Stimulated activated effector memory CD8-positive, alpha-beta T cell treated with anti-CD3 and anti-CD28 coated beads, Interleukin-12 subunit alpha, Interleukin-12 subunit beta, amount 100 ng/mL, for 72 hours (primary cell): ENCODE data around the gene FN1.
"Not testable (repeated sequence)": the region's sequence is repeated elsewhere in the genome, so short reads cannot be mapped to it uniquely, and the experiment has no call there.

Source experiments
- ATAC-seq: fragments of 150-1000 bp; cut with Tn5 transposase; 2 replicates; pipeline ENCODE4 v1.10.0; 2021
- DNase-seq, 2 donors: peaks; one replicate each; pipeline ENCODE4 v3.0.0; 2021 to 2022; ENCODE audit warnings: low spot score in 2 of 2
- H3K27ac Mint-ChIP-seq: one replicate; pipeline ENCODE4 v1.8.0; 2022; ENCODE audit warnings: mild to moderate bottlenecking, mixed read lengths
- H3K36me3 Mint-ChIP-seq: one replicate; pipeline ENCODE4 v1.8.0; 2022; ENCODE audit warnings: mild to moderate bottlenecking, mixed read lengths
- H3K4me1 Mint-ChIP-seq: one replicate; pipeline ENCODE4 v1.8.0; 2022; ENCODE audit warnings: mixed read lengths
- H3K4me3 Mint-ChIP-seq: one replicate; pipeline ENCODE4 v1.8.0; 2022; ENCODE audit warnings: mild to moderate bottlenecking, mixed read lengths
- H3K9me3 Mint-ChIP-seq: one replicate; pipeline ENCODE4 v1.8.0; 2022; ENCODE audit warnings: mixed read lengths

FN1 gene

DNA sequence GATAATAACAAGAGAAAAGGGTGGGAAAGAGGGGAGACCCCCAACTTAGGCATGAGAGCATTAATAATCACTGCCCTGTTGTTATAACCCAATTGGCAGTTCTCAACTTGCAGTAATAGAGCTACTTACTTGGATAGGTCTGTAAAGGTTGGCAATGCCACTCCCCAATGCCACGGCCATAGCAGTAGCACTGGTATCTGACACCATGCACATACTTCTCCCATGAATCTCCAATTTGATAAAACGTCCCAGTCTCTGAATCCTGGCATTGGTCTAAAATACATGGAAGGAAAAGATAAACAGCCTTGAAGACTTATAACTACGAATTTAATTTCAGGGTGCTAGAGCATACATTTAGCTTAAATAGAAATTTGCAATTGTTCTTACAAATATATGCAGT lies 16.8 kb downstream of the FN1 start:
- no peaks in the 10 kb centered on the region for H3K9me3 Mint-ChIP-seq
- DNase-seq (no peak), ATAC-seq (no peak)
- no peaks in the 10 kb centered on the region for H3K4me1 Mint-ChIP-seq
- H3K36me3 Mint-ChIP-seq, result no peaks in the 10 kb centered on the region
- no peak overlapping the region for H3K4me3 Mint-ChIP-seq
- no peak overlapping the region for H3K27ac Mint-ChIP-seq

DNA sequence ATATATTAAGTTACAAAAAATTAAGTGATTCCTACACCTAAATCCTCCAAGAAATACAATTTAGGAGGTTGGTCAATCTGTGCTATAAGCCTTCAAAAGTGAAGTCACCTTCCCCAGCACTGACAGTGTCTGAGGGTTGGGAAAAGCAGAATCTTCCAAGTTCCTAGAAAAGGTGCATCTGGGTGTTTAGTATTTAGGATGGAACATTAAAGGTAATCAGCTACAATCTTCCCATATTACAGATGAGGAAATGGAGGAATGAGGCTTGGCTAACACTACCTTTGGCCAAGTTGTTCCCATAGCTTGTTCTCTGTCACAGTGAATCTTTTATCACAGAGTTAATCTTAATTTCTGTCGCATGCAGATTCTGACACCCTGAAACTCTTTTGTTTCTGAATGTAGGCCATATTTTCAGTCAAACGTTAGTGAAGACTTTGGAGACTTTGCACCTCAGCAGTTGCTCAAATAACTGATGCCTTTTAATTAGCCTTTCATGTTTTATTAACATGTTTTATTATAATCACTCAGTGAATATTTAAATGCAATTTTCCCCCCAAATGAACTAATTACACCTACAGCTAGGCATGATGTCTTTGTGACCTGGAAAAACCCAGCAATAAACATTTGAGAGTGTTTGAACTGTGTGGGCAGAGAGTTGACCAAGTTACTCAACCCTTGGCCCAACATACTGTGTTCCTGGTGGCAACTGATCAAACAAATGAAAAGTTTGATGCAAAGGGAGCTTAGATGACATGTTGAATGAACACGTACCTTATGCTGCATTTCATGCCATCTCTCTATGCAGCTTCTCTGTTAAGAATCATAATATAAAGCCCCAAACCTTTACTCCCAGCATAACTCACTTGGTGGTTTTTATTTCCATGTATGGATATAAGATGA lies 17.6 kb downstream of the FN1 start:
- H3K4me1 Mint-ChIP-seq, result no peaks in the 10 kb centered on the region
- DNase-seq, result no peak
- no peak for ATAC-seq
- no peak overlapping the region for H3K4me3 Mint-ChIP-seq
- H3K9me3 Mint-ChIP-seq, result no peaks in the 10 kb centered on the region
- H3K27ac Mint-ChIP-seq, result no peak overlapping the region
- no peaks in the 10 kb centered on the region for H3K36me3 Mint-ChIP-seq

DNA sequence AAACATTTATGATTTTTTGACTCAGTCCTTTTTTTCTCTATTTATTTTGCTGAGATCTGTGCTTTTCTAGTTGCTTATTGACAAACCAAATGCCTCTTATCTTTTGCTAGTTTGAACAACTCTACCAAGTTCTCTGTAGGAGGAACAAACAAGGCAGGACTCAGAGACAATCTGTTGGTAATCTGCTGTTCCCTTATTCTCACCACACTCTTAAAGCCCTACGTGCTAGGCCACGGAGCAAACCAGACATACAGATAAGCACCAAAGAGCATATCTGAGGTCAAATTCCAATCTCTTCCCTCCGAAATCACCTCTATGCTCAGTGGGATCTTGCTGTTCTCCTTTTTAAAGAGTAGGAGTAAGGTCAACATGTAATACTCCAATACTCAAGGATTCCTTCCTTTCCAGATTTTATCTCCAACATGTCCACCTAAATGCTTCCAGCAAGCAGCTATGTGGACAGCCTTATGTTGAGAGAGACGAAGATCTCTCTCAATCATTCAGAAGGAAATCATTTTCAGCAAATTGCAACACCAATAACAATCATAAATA lies 18.4 kb downstream of the FN1 start:
- DNase-seq (no peak), ATAC-seq (no peak)
- H3K36me3 Mint-ChIP-seq, result no peaks in the 10 kb centered on the region
- no peak overlapping the region for H3K27ac Mint-ChIP-seq
- no peaks in the 10 kb centered on the region for H3K9me3 Mint-ChIP-seq
- H3K4me1 Mint-ChIP-seq, result no peaks in the 10 kb centered on the region
- no peak overlapping the region for H3K4me3 Mint-ChIP-seq

DNA sequence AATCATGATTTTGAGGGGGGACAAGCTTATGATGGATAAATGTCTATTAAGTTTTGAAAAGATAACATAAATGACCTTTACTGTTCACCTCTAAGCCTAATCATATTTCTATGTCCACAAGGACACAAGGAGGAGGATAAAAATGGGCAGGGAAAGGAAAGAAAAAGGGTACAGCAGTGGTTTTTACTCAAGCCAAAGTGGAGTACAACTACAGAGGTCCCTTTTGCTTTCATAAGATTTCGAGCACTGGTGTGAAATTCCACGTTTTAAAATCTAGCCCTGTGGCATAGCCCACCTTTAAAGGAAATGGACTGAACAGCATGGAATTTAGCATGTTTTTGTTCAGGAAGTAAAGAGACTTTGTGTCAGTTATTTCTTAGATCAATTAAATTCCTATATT lies 19.2 kb downstream of the FN1 start:
- Mint-ChIP-seq H3K4me1 (no peaks in the 10 kb centered on the region), H3K27ac (no peak overlapping the region), H3K9me3 (no peaks in the 10 kb centered on the region), H3K36me3 (no peaks in the 10 kb centered on the region), H3K4me3 (no peak overlapping the region)
- DNase-seq, result no peak
- no peak for ATAC-seq

DNA sequence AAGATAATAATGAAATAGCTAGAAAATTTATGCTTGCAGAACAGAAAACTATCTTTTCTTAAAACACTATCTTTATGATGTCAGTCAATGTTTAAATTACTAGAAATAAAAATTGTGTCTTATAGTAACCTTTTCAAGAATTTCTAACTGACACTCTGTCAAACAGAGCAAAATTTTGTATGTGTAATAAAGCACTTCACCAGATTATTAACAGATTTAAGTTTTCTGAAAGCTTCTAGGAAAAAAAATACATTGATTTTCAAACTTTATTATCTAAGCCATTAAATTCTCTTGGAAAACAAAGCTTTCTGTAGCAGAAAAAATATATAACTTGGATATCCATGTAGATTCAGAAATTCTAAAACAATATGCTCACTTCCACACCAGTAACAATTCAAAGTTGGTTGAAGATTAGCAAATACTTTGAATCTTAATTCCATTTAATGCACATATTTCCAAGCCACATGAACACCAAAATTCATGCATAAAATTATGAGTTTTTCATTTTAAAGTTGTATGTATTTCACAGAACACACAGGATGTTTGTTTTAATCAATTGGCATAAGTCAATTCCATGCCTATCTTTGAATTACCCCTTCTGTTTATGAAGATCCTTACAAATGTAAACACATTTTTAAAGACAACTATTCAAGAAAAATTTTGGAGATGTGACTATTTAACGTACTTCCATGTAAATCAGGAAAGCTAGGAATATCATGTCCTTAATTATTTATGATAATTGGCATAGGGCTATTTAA lies 19.9 kb downstream of the FN1 start:
- Mint-ChIP-seq H3K9me3 (no peaks in the 10 kb centered on the region), H3K27ac (no peak overlapping the region), H3K4me1 (peaks cover under 1% of the 10 kb centered on the region), H3K36me3 (no peaks in the 10 kb centered on the region), H3K4me3 (no peak overlapping the region)
- no peak for ATAC-seq
- DNase-seq, result no peak

DNA sequence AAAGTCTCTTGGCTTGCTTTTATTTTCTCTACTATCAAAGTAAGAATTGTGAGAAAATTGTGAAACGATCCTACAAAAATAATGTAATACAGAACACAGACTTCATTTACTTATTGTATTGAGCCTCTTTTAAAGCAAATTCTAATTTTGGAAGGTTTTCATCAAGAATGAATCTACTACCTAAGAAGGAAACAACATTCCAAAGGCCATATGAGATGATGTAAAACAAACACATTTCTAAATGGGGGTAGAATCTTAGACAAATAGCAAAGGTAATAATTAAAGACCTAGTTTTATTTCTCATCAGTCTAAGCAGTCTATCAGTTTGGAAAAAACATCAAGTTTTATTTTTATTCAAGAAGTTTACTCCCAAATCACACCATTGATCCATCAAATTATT lies 20.6 kb downstream of the FN1 start:
- Mint-ChIP-seq H3K27ac (no peak overlapping the region), H3K36me3 (no peaks in the 10 kb centered on the region), H3K4me1 (peaks cover 6% of the 10 kb centered on the region), H3K4me3 (no peak overlapping the region), H3K9me3 (no peaks in the 10 kb centered on the region)
- ATAC-seq (no peak), DNase-seq (no peak)

DNA sequence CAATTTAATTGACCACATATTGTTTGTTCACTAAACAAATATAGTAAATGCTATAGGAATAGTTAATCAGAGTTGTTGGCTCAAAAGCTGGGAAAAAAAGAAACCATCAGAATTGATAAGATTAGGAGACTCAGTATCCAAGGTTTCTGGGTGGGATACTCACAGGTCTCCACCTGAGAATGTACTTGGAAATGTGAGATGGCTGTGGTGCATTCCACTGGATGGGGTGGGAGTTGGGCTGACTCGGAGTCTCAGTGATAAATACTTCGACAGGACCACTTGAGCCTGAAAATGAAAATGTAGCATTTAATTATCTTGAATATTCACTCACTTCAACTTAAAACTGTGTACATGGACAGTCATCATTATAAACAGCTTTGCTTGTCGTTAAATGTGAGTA lies 21.2 kb downstream of the FN1 start:
- no peaks in the 10 kb centered on the region for H3K36me3 Mint-ChIP-seq
- H3K4me3 Mint-ChIP-seq, result no peak overlapping the region
- H3K27ac Mint-ChIP-seq, result no peak overlapping the region
- no peak for ATAC-seq
- peaks cover 6% of the 10 kb centered on the region for H3K4me1 Mint-ChIP-seq
- no peaks in the 10 kb centered on the region for H3K9me3 Mint-ChIP-seq
- no peak for DNase-seq

DNA sequence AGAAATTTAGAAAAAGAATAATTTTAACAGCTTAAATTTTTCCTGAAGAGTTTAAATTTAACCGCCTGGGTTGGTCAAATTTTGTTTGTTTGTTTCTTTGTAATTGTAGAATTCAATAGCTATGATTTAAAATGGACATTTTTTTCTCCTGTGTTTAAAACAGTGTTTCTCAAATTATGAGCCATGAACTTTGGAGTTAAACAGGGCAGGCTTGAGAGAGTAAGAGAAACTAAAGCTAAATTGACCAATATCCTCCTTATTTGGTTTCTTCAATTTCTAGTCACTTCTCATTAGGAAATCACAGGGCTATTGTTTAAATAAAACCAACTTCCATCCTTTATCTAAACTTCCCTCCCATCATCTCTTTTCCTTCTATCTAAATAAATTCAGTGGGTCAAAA lies 21.9 kb downstream of the FN1 start:
- Mint-ChIP-seq H3K27ac (no peak overlapping the region), H3K9me3 (no peaks in the 10 kb centered on the region)
- no peak for ATAC-seq

DNA sequence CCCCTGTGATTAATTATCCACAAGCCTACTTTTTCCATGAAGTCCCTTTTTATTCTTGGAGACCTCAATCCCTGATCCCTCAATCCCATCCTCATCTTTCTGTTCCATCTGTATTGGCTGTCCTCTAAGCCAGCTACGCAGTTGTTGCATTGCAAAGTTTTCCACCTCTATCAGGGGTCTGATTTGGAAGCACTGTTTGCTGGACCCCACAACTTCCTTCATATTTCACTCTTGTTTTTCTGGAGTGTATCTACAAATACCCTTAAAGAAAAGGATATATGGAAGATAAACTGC lies 22.4 kb downstream of the FN1 start:
- no peaks in the 10 kb centered on the region for H3K9me3 Mint-ChIP-seq

More for the DNA sequence above, 21.9 kb downstream of the FN1 start:
- peaks cover 13% of the 10 kb centered on the region for H3K4me1 Mint-ChIP-seq
- DNase-seq, result no peak
- H3K36me3 Mint-ChIP-seq, result no peaks in the 10 kb centered on the region
- H3K4me3 Mint-ChIP-seq, result no peak overlapping the region

DNA sequence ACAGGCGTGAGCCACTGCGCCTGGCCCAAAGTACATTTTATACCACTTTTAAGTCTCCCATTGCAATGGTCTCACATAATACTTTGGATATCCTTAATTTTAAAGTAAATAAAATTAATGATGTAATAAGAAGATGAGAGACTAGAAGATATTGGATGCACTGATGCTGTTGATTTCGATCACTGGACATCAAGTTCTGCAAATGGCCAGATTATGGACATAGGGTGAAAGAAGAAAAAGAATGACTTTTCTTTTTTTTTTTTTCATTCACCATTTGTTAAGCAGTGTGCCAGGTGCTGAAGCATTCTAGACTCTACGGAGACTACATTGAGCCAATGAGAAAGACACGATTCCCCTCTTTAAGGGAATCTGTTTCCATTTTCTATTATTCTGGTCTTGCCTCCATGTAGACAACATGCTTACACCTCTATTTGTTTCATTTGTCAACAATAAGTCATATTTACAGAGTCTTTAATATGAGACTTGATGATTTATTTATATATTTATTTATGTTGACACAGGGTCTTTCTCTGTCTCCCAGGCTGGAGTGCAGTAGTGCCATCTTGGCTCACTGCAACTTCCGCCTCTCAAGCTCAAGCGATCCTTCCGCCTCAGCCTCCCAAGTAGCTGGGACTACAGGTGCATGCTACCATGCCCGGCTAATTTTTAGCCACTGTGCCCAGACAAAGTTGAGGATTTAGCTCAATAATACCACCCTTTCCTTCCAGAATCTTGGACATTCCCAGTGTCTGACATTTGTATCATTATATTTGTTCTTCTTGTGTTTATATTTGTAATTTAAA lies 23.7 kb downstream of the FN1 start:
- no peaks in the 10 kb centered on the region for H3K9me3 Mint-ChIP-seq
- H3K27ac Mint-ChIP-seq, result no peak overlapping the region
- DNase-seq (no peak), ATAC-seq (no peak)
- no peak overlapping the region for H3K4me3 Mint-ChIP-seq
- peaks cover 14% of the 10 kb centered on the region for H3K4me1 Mint-ChIP-seq
- no peaks in the 10 kb centered on the region for H3K36me3 Mint-ChIP-seq

More for the DNA sequence above, 22.4 kb downstream of the FN1 start:
- Mint-ChIP-seq H3K36me3 (no peaks in the 10 kb centered on the region), H3K4me3 (no peak overlapping the region), H3K4me1 (peaks cover 14% of the 10 kb centered on the region), H3K27ac (no peak overlapping the region)
- DNase-seq (no peak), ATAC-seq (no peak)

DNA sequence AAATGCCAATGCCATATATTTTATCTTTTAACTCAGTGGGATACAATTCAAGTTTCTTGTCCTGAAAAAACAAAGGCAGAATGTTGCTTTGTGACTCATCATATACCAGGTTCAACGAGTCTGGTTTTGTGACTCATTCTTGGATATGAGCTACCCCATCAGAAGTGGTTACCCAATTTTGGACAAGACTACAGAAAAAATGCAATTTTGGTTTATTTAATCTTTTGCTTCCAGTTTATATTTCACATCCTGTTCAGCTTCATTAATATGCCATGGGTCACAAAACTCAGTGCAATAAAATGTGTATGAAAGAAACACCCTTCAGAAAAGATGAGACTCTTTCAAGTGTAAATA lies 25.0 kb downstream of the FN1 start:
- peak; percentile 58 for ATAC-seq
- Mint-ChIP-seq H3K27ac (no peak overlapping the region), H3K4me3 (no peak overlapping the region), H3K4me1 (peaks cover 14% of the 10 kb centered on the region), H3K9me3 (no peaks in the 10 kb centered on the region), H3K36me3 (no peaks in the 10 kb centered on the region)
- no peak for DNase-seq

DNA sequence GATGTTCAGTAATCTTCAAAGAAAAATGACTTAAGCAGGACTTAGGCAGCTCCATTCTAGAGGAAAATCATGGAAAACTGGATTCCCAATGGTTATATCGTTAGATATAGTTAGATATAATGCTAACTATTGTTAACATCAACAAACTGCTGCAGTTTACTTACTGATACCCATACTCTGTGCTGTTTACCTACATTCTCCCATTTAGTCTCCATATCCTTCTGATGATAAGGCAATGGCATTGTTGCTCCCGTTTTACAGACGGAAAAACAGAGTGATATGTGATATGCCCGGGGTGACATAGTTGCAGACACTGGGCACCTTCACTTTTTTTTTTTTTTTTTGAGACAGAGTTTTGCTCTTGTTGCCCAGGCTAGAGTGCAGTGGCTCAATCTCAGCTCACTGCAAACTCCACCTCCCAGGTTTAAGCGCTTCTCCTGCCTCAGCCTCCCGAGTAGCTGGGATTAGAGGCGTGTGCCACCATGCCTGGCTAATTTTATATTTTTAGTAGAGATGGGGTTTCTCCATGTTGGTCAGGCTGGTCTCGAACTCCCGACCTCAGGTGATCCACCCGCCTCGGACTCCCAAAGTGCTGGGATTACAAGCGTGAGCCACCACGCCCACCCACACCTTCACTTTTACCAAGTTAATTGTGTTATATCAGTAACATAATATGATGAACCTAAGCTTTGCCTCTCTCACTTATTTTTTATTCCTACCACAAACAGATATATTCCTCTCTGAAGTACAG lies 25.5 kb downstream of the FN1 start:
- not testable (repeated sequence) for H3K36me3 Mint-ChIP-seq, H3K4me3 Mint-ChIP-seq, H3K9me3 Mint-ChIP-seq, ATAC-seq, H3K27ac Mint-ChIP-seq, DNase-seq
- peaks cover 14% of the 10 kb centered on the region for H3K4me1 Mint-ChIP-seq

DNA sequence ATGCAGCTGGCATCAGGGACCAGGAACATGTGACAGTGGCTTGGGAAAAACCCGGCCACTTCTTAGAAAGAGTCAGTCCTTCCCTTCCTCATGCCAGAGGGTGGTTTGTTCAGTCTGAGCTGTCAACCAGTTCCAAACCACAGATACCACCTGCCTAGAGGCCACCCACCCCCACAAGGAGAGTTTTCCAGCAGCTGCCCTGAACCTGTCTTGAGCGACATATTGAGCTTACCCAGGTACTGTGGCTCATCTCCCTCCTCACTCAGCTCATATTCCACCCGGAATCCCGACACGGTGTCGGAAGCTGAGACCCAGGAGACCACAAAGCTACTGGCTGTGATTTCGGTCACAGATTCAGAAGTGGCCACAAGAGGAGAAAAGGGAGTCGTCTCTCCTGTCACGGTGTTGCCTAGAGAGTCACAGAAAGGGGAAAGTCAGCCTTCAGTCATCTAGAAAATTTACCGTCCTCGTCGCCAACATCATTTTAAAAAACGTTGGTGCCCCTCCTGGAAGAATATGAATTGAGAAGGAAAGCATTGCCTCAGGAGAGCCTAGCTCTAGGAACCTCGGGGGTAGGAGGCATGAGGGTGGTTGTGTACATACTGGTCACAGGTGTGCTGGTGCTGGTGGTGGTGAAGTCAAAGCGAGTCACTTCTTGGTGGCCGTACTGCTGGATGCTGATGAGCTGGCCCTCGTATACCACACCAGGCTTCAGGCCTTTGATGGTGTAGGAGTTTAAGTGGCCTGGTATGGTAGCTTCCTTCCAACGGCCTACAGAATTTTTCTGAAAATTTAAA lies 26.3 kb downstream of the FN1 start:
- DNase-seq (no peak), ATAC-seq (peak; percentile 75)
- Mint-ChIP-seq H3K4me1 (peaks cover 14% of the 10 kb centered on the region), H3K9me3 (no peaks in the 10 kb centered on the region), H3K4me3 (no peak overlapping the region), H3K27ac (no peak overlapping the region), H3K36me3 (no peaks in the 10 kb centered on the region)

DNA sequence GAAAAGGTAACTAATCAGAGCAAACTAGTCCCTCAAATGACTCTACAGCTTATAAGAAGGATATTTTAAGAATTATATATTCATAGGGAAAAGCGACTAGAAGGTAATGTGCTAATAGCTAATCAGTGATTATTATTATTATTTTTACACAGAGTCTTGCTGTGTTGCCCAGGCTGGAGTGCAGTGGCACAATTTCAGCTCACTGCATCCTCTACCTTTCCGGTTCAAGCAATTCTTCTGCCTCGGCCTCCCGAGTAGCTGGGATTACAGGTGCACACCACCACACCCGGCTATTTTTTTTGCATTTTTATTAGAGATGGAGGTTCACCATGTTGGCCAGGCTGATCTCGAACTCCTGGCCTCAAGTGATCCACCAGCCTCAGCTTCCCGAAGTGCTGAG lies 27.4 kb downstream of the FN1 start:
- ATAC-seq, H3K27ac Mint-ChIP-seq, H3K4me3 Mint-ChIP-seq, DNase-seq, H3K36me3 Mint-ChIP-seq, H3K9me3 Mint-ChIP-seq: not testable (repeated sequence)
- peaks cover 14% of the 10 kb centered on the region for H3K4me1 Mint-ChIP-seq
